Superior temporal gyrus (tissue), 1 donor: ENCODE measurements around the gene DNAJC10.
A peak's percentile ranks its signal among the peaks of the same experiment; 100 is the strongest.
"Not testable (repeated sequence)": the region's sequence is repeated elsewhere in the genome, so short reads cannot be mapped to it uniquely, and the experiment has no call there.

ENCODE experiments used
- DNase-seq: peaks from one replicate; pipeline ENCODE4 v3.0.0-alpha.2; 2016; ENCODE audit errors: extremely low spot score

The DNAJC10 gene, protein sequence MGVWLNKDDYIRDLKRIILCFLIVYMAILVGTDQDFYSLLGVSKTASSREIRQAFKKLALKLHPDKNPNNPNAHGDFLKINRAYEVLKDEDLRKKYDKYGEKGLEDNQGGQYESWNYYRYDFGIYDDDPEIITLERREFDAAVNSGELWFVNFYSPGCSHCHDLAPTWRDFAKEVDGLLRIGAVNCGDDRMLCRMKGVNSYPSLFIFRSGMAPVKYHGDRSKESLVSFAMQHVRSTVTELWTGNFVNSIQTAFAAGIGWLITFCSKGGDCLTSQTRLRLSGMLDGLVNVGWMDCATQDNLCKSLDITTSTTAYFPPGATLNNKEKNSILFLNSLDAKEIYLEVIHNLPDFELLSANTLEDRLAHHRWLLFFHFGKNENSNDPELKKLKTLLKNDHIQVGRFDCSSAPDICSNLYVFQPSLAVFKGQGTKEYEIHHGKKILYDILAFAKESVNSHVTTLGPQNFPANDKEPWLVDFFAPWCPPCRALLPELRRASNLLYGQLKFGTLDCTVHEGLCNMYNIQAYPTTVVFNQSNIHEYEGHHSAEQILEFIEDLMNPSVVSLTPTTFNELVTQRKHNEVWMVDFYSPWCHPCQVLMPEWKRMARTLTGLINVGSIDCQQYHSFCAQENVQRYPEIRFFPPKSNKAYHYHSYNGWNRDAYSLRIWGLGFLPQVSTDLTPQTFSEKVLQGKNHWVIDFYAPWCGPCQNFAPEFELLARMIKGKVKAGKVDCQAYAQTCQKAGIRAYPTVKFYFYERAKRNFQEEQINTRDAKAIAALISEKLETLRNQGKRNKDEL

DNA sequence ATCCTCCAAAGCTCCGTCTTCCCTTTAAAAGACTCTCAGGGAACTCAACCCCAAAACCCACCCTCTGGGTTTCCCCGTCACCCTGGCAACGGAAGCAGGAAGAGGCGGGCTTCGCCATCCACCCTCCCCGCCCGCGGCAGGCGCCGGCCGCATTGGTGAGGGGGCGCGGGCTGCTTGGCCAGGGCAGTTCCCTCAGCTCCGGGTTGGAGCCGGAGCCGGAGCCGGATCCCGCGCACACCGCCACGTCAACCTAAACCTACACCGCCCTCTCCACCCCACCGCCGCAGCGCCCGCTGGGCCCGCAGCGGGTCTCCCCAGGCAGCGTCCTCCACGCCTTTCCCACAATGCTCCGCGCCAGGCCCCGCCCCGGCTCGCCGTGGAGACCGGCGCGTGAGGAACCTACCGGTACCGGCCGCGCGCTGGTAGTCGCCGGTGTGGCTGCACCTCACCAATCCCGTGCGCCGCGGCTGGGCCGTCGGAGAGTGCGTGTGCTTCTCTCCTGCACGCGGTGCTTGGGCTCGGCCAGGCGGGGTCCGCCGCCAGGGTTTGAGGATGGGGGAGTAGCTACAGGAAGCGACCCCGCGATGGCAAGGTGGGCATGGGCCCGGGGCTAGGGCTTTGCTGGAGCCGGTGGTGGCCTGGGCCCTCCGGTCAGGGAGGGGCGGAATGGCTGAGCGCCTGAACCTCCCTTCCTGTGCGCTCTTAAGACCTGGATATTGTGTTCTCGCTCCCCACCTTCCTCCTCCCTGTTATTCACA is at the start of gene DNAJC10:
Gene DNAJC10 (plus strand): TSS at position 366 of the 758 bp plus-strand sequence. CDS start 1,830 bp downstream, outside the sequence.
- DNase-seq = peak; percentile 89

- DNase-seq = peak; percentile 25
These were observed 49.3 kb upstream of the DNAJC10 start for GRCh38 chr2:182666674-182667314.

- DNase-seq = no peak
These were observed 48.8 kb upstream of the DNAJC10 start for GRCh38 chr2:182667315-182667695.

GRCh38 chr2:182668671-182669070 is 47.4 kb upstream of the DNAJC10 start:
- no peak for DNase-seq

DNA sequence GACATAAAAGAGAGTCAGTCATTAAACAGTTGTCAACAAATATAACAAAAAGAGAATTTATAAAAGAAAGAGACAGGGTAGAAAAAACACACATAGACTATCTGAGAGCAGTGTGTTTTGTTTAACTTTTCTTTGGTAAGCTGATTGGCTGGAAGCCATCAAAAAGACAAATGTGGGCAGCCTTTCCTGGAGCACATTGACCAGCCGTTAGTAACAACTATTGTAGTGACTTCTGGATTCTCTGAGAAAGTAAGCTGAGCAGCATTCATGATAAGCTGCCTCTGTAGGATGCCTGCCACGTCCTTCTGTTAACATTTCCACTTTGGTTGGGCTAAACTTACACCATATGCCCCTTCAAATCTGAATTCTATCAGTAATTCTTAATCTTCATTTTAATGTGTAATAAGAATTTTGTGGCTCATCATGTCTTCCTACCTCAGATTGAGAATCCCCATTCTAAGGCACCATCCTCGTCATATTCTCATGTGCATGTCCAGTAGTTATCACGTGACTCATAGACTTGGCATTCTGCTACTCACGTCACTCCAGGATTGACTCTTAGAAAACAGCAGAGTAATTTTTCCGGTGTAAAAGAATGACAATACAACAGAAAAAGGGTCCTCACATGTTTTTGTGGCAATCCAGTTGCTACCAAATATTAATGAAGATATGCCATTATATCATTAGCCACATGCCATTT is 43.4 kb upstream of the DNAJC10 start:
- DNase-seq = no peak

DNA sequence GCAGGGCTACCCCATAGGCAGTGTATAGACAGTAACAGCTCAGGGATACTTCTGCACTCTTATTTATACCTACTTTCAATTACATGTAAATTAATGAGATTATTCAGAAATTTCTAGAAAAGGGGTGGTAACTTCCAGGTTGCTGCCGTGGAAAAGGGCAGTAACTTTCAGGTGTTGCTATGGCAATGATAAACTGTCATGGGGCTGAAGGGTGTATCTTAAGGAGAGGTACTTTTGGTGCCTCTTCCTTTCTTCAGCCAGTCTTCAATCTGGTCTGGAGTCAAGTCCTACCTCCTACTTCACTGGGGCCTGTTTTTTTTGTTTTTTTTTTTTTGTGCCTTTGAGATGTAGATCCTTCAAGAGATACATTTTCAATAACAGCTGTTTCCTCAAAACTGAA is 35.2 kb upstream of the DNAJC10 start:
- DNase-seq = no peak

GRCh38 chr2:182682210-182682609 is 33.8 kb upstream of the DNAJC10 start:
- DNase-seq = no peak

DNA sequence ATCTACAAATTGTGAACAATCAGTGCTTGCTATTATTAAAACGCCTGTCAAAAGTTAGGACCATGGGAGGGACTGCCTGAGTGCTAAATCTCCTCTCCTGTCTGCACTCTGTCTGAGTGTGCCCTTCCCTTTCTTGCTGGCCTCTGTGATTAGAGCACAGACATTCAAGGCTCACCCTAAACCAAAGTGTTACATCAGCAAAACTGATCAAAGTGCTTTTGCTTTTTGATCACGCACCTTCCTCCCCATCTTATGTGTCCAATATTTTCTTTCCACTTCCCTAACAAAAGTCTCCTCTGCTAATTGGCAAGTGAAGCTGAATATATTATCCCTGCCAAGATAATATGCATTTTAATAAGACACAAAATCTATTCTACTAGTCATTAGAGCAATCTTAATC is 30.5 kb upstream of the DNAJC10 start:
- DNase-seq = no peak

- not testable (repeated sequence) for DNase-seq
These were observed 29.3 kb upstream of the DNAJC10 start for GRCh38 chr2:182686763-182687162.

- DNase-seq = no peak
These were observed 21.9 kb upstream of the DNAJC10 start for GRCh38 chr2:182694189-182694588.

DNA sequence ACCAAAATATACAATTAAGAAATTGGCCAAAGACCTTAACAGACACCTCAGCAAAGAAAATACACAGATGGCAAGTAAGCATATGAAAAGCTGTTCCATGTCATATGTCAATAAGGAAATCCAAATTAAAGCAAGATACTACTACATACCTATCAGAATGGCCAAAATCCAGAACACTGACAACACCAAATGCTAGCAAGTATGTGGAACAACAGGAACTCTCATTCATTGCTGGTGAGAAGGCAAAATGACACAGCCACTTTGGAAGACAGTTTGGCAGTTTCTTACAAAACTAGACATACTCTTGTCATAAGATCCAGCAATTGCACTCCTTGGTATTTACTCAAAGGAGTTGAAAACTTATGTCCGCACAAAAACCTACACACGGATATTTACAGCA is 20.3 kb upstream of the DNAJC10 start:
- DNase-seq = no peak

DNA sequence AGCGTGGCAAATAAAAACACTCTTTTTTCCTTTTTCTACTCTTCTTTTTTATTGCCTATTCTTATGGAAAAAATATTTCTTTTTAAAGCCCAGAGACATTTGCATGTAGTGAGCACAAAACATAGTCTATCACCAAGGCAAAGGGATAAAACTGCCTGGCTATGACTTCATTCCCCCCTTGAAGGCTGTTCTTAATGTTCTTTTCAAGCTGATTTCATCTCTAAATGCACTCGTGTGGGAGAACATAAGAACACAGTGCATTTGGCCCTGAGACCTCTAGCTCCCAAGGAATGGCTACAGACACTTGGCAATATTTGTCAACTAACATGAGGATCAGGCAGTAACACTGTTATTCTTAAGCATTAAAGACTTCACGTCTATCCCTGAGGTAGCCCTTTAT is 17.4 kb upstream of the DNAJC10 start:
- peak; percentile 3 for DNase-seq

DNA sequence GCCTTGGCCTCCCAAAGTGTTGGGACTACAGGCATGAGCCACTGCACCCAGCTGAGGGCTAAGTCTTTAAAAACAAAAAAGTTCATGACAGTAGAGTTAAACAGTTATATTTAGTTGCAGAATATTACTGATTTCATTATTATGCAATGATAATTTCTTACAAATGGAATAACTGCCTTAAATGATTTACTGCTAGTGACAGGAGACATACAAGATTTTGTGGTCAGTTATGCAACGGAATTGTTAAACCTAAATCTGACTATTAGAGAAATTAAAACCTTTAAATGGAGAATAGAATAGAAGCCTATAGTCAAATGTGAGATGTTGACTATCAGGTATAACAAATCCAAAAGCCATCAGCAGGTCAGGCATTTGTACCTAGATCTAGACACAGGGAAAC is 10.3 kb upstream of the DNAJC10 start:
- no peak for DNase-seq

GRCh38 chr2:182706751-182707150 is 9.3 kb upstream of the DNAJC10 start:
- DNase-seq = no peak

- peak; percentile 29 for DNase-seq
These were observed 2.5 kb upstream of the DNAJC10 start for GRCh38 chr2:182713601-182714000.

DNA sequence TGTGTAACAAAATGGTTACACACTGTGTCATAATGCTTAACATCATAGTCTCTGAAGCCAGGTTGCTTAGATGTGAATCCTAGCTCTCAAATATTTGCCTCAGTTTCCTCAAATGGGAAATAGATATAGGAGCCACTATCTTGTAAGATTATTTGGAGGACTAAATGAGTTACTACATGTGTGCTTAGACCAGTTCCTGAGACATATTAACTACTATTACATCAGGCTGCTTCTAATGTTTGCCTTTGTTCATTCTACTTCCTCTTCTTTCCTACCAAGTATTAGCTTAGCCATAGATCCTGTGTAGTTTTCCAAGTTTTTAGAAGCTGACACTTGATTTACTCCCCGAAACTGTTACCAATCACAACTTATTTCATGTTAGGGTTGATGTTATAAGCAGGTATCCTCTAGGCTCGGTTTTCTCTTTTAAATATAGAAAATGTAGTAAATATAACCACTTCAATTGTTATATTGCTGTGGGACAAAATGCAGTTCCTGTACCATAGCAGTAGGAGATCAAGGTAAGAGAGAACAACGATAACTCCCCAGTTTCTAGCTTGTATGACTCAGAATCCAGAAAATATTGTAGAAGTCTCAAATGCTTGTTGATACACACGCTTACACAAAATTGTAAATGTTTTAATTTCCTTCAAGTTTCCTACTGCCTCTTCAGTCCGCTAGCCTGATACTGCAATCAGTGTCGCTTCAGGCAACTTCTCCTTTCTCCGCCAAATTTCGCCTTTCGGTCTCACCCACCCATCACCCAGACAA is 751 bp upstream of the DNAJC10 start:
- peak; percentile 82 for DNase-seq

GRCh38 chr2:182716650-182716979 is 558 bp downstream of the DNAJC10 start:
- DNase-seq = peak; percentile 34

DNA sequence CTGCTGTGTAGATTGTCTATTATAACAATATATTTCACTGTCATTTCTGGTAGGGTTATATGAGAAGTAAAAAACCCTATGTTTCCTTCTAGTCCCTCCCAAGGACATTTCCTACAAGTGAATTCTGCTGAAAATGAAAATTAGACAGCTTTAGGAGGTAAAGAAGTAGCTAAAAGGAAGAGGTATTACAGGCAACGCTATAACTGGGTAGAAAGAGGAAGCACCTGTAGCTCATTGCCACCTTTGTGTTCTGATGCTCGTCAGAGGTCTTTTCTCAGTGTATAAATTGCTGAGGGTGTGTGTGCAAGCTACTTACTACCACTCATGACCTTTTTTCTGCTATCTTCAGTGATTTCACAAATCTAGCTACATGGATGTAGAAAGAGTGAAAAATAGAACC is 1.4 kb downstream of the DNAJC10 start:
- peak; percentile 46 for DNase-seq

GRCh38 chr2:182717816-182718215 is 1.8 kb downstream of the DNAJC10 start:
- DNase-seq = no peak

GRCh38 chr2:182718459-182718858 is 2.4 kb downstream of the DNAJC10 start:
- DNase-seq = no peak
